Measurements from ENCODE around the gene RAB11A.

- TF ChIP-seq POLR2AphosphoS5 (IDR thresholded peaks at IDR 0.05; ENCODE audit: control insufficient read depth, insufficient read depth, low read depth, low read length) (no peak), EGR1 (conservative IDR thresholded peaks at IDR 0.05) (no peak), POLR2A (conservative IDR thresholded peaks at IDR 0.05) (no peak), NR1H2 (CRISPR knock-in tag; IDR thresholded peaks at IDR 0.05) (no peak), CTCF (IDR thresholded peaks at IDR 0.05 in 2 of 3, conservative IDR thresholded peaks at IDR 0.05 in 1 of 3; ENCODE audit: insufficient read depth in 2 of 3, low read depth in 1 of 3, low read length in 3 of 3) (no peak), ARNT (IDR thresholded peaks at IDR 0.05) (no peak), RBFOX2 (IDR thresholded peaks at IDR 0.05; ENCODE audit: low read depth, low read length) (no peak), ZNF274 (IDR thresholded peaks at IDR 0.05; ENCODE audit: borderline replicate concordance, low read depth, low read length) (no peak)
- TF ChIP-seq, protein P1, sequence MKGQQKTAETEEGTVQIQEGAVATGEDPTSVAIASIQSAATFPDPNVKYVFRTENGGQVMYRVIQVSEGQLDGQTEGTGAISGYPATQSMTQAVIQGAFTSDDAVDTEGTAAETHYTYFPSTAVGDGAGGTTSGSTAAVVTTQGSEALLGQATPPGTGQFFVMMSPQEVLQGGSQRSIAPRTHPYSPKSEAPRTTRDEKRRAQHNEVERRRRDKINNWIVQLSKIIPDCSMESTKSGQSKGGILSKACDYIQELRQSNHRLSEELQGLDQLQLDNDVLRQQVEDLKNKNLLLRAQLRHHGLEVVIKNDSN (CRISPR knock-in tag; IDR thresholded peaks at IDR 0.05), result no peak
- TF ChIP-seq, protein P2, sequence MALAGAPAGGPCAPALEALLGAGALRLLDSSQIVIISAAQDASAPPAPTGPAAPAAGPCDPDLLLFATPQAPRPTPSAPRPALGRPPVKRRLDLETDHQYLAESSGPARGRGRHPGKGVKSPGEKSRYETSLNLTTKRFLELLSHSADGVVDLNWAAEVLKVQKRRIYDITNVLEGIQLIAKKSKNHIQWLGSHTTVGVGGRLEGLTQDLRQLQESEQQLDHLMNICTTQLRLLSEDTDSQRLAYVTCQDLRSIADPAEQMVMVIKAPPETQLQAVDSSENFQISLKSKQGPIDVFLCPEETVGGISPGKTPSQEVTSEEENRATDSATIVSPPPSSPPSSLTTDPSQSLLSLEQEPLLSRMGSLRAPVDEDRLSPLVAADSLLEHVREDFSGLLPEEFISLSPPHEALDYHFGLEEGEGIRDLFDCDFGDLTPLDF (CRISPR knock-in tag; IDR thresholded peaks at IDR 0.05), result no peak
Observed at GRCh38 chr15:65923264-65923663, 54.0 kb downstream of the RAB11A start.

All from K562 (cell line).